HepG2 (cell line): ENCODE measurements around the gene TRIP6.

Source experiments
- NFE2L1 ChIP-seq: sonication (generic); formaldehyde crosslinking; IDR thresholded peaks from 2 replicates; pipeline ENCODE4 v1.4.0; 2020; ENCODE audit warnings: missing genetic modification reagents, mild to moderate bottlenecking, borderline replicate concordance
- REST ChIP-seq, 2 experiments: IDR thresholded peaks; 2 replicates each; pipeline ENCODE4 v1.6.1; 2011 to 2012; ENCODE audit warnings: low read length in 2 of 2, borderline replicate concordance in 1 of 2, low read depth in 1 of 2, mild to moderate bottlenecking in 1 of 2, moderate library complexity in 1 of 2
- SMC3 ChIP-seq: IDR thresholded peaks from 2 replicates; pipeline ENCODE4 v1.6.1; 2011; ENCODE audit warnings: low read length, improper control_type of control experiment
- TF ChIP-seq, protein P1 (sequence below), 2 experiments: sonication (generic) in 1 of 2; formaldehyde crosslinking in 1 of 2; IDR thresholded peaks; 2 replicates each; pipeline versions ENCODE4 v1.4.0 to v1.6.1; 2018 to 2020; ENCODE audit warnings: missing genetic modification reagents in 2 of 2, borderline replicate concordance in 1 of 2, low read depth in 1 of 2, mild to moderate bottlenecking in 1 of 2, missing biosample characterization in 1 of 2

DNA sequence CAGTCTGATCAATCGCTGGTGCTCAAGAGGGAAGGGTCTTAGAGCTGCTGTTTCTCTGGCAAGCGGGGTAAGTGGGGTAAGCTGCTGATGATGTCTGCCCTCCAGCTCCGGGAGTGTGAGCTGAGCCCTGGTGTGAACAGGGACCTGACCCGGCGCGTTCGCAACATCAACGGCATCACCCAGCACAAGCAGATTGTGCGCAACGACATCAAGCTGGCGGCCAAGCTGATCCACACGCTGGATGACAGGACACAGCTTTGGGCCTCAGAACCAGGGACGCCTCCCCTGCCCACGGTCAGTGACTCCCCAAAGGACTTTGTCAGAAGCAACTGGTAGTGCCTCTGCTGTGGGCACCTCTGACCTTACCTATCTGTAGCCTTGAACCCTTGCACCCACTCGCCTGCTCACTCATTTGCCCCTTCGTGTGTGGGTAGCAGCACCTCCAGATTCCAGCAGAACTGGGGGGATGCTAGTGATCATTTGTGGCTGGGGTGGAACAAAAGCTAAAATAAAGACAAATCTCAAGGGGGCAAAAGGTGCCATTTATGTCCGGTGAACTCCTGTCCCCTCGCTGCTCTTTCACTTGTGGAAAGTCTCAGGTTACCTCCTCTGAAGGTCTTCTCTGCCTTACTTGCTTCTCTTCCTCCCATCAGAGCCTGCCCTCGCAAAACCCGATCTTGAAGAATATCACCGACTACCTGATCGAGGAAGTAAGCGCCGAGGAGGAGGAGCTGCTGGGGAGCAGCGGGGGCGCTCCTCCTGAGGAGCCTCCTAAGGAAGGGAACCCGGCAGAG is 19.2 kb downstream of the TRIP6 start:
- TF ChIP-seq REST (IDR thresholded peaks at IDR 0.05; ENCODE audit: borderline replicate concordance in 1 of 2, low read depth in 1 of 2, low read length in 2 of 2) (no peak), SMC3 (no peak), NFE2L1 (CRISPR knock-in tag) (no peak)
- TF ChIP-seq, protein P1, sequence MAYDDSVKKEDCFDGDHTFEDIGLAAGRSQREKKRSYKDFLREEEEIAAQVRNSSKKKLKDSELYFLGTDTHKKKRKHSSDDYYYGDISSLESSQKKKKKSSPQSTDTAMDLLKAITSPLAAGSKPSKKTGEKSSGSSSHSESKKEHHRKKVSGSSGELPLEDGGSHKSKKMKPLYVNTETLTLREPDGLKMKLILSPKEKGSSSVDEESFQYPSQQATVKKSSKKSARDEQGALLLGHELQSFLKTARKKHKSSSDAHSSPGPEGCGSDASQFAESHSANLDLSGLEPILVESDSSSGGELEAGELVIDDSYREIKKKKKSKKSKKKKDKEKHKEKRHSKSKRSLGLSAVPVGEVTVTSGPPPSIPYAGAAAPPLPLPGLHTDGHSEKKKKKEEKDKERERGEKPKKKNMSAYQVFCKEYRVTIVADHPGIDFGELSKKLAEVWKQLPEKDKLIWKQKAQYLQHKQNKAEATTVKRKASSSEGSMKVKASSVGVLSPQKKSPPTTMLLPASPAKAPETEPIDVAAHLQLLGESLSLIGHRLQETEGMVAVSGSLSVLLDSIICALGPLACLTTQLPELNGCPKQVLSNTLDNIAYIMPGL (CRISPR knock-in tag; IDR thresholded peaks at IDR 0.05; ENCODE audit: borderline replicate concordance in 1 of 2, low read depth in 1 of 2): no peak
